Erythroblast (primary cell): Measurements from ENCODE around the gene COL4A2.

Experiments
- GATA1 ChIP-seq: IDR thresholded peaks from 2 replicates; pipeline ENCODE4 v1.6.1; 2011; ENCODE audit warnings: low read depth, mild to moderate bottlenecking, control low read depth, low read length, moderate library complexity
- POLR2A ChIP-seq: IDR thresholded peaks from 2 replicates; pipeline ENCODE4 v1.6.1; 2011; ENCODE audit warnings: mild to moderate bottlenecking, low read length

DNA sequence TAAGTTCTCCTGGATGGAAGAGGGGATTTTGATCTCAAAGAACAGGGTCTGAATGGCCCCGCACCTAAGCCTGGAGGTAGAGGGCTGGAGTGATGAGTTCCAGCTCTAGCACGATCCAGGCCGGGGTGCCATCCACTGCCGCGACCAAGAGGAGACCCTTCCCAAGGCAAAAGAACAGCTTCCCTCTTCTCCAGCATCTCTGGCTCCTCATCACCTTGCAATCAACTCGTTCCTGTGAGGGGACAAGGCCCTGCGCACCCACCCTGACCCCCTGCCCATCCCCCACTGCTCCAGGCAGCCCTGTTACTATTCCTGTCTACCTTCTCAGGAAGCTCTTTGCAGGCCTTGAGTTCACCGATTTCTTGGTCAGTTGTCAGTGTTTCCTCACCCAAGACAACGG, 17.9 kb upstream of the COL4A2 start:
- no peak for TF ChIP-seq POLR2A
- no peak for TF ChIP-seq GATA1
